Skin epidermis (tissue), 12 donors: Measurements from ENCODE around the gene RFX5.
A peak's percentile ranks its signal among the peaks of the same experiment; 100 is the strongest.
"Not testable (repeated sequence)": the region's sequence is repeated elsewhere in the genome, so short reads cannot be mapped to it uniquely, and the experiment has no call there.

Experiments
- H3K27ac ChIP-seq, 21 experiments: fragments of 200-600 bp; sonication (generic) in 11 of 21; one replicate each; pipeline ENCODE4 v1.5.0; 2020; ENCODE audit warnings: mild to moderate bottlenecking in 3 of 21, inconsistent platforms in 2 of 21, moderate library complexity in 2 of 21
- H3K4me3 ChIP-seq, 7 experiments: fragments of 200-600 bp; sonication (generic) in 2 of 7; one replicate each; pipeline ENCODE4 v1.5.0; 2020; ENCODE audit warnings: inconsistent platforms in 2 of 7, mild to moderate bottlenecking in 2 of 7, moderate library complexity in 1 of 7

The RFX5 gene

DNA sequence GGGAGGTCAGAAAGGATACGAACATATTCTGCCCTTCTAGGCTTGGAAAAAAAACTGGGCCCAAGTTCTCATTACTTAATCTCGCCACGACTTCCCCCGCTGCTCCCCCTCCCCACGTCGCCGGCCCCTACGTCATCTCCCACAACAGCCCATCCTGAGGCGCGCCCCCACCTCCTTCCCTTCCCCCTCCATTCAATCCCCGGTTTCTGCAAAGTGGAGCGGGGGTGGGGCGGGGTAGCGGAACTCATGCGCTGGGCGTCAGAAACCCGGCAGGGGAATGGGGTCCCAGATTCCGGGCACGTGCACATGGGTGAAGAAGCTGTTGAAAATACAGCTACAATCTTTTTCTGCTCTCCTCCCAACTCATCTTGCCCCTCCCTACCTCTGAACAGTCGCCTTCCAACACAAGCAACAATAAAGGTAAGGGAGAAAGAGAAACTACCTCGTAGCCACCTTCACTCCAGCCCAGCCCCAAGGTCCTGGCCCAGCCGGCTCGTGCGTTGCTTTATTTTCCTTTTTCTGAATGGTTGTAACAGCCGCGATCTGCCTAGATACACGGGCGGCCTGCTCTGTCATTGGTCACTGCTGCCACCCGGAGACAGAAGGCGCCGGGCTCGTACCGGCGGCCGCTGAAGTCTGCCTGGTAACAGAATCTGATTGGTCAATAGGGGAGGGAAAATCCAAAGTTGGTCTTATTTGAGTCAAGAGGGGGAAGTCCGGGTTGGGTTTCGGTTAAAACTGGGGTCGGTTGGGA lies at the start of gene RFX5:
RFX5 (minus strand) TSS at position 484 of the 754 bp plus-strand sequence. CDS start 932 bp downstream, outside the sequence.
- H3K4me3 ChIP-seq = peak within 1 kb of the TSS; percentile 48 to 67 (median 56)
- H3K27ac ChIP-seq = peak within 1 kb of the TSS; percentile 75 to 99 (median 88)

DNA sequence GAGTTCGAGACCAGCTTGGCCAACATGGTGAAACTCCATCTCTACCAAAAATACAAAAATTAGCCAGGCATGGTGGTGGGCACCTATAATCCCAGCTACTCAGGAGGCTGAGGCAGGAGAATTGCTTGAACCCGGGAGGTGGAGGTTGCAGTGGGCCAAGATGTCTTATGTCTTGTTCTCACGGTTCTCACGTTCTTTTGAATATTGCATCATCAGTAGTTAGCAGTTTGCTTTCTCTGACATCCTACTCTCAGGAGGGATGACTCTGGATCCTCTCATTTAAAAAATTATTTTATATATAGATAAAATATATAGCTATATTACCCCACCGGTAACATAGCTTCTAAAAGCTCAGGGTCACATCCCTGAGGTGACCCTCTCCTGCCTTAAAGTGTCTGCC lies 49.2 kb upstream of the RFX5 start:
- not testable (repeated sequence) for H3K4me3 ChIP-seq, H3K27ac ChIP-seq

- Histone ChIP-seq H3K27ac (no peak overlapping the region), H3K4me3 (no peak overlapping the region)
Observed at GRCh38 chr1:151393583-151393982, 46.5 kb upstream of the RFX5 start.

GRCh38 chr1:151391079-151391563 lies 44.1 kb upstream of the RFX5 start:
- no peak overlapping the region for H3K4me3 ChIP-seq
- no peak overlapping the region for H3K27ac ChIP-seq

DNA sequence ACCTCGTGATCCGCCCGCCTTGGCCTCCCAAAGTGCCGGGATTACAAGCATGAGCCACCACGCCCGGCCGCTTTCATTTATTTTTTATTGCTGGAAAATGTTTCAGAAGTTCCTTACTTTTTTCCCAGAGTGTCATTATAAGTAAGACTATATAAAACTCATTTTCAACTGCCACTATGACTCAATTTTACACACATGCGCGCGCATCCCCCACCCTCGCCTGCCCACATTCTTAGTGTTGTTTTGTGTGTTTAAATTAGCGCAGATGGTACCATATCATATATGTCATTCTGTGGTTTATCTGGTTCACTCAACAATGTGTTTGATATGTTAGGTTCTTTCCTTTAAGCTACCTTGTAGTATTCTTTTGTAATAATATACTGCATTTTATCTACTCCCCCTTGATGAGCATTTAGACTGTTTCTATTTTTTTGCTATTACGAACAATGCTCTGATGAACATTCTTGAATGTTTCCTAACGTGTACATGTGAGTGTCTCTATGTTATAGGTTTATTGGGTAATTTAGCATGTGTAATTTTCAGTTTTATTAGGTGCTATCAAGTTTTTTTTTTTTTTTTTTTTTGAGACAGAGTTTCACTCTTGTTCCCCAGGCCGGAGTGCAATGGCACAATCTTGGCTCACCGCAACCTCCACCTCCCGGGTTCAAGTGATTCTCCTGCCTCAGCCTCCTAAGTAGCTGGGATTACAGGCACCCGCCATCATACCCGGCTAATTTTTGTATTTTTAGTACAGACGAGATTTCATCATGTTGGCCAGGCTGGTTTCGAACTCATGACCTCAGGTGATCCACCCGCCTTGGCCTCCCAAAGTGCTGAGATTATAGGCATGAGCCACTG lies 43.4 kb upstream of the RFX5 start:
- H3K4me3 ChIP-seq, H3K27ac ChIP-seq: not testable (repeated sequence)

- Histone ChIP-seq H3K27ac (no peak overlapping the region), H3K4me3 (no peak overlapping the region)
Observed at GRCh38 chr1:151386002-151386401, 39.0 kb upstream of the RFX5 start.

DNA sequence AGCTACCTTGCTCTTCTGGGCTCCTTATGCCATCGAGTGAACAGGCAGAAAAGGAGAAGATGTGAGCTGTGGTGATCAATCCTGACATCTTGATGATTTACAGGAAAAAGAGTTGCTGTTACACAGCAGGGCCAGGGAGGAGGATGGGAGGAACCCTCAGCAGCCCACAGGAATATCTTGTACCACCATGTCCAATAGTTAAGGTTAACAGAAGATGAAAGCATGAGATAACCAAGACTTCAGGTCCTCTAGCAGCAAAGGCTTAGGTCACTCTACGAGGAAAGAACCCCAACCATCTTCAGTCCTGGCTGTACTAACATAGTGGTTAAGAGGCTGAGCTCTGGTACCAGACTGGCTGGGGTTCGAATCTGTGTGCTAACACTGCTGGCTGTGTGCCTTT lies 37.5 kb upstream of the RFX5 start:
- no peak overlapping the region for H3K27ac ChIP-seq
- H3K4me3 ChIP-seq = no peak overlapping the region

DNA sequence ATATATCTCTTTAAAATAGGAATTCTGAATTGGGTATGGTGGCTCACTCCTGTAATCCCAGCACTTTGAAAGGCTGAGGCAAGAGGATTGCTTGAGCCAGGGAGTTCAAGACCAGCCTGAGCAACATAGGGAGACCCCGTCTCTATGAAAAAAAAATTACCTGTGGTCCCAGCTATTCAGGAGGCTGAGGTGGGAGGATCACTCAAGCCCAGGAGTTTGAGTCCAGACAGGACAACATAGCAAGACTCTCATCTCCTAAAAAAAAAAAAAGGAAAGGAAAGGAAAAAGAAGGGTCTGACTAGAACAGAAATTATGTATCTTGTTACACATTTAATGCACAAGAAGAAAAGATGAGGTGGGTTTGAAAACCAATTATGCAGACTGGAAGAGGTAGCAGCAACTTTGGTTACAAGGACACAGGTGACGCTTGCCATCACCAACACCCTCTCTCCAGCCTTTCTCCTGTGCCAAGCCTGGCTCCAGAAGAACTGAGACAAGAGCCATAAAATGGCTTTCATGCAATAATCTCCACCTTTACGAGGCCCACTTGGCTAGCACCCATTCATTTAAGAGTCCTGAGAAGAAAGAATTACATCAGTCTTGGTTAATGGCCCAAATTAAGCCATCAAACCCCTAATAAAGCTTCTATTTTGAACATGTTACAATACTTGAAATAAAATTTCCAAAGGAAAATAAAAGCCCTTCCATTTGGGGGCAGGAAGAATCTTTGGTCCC lies 30.3 kb upstream of the RFX5 start:
- Histone ChIP-seq H3K27ac (no peak overlapping the region), H3K4me3 (no peak overlapping the region)

DNA sequence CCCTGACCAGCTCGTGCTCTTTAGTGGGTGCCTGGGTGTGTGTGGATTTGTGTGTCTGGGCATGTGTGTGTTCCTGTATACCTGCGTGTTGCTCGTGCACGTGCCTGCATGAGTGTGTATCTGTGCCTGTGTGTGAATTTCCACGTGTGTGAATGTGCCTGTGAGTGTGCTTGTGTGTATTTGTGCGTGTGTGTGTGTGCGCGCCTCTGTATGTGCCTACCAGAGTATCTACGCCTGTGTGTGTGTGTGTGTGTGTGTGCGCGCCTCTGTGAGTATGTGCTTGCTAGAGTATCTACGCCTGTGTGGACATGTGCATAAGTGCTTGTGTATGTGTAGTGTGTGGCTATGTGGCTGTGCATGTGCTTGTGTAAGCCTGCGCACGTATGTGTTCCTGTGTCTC lies 26.1 kb upstream of the RFX5 start:
- H3K27ac ChIP-seq = no peak overlapping the region

GRCh38 chr1:151372058-151372934 lies 25.2 kb upstream of the RFX5 start, which contains the start of gene SELENBP1:
Gene SELENBP1, minus strand, starts transcription at chr1:151372705. Its CDS starts 64 bp downstream, at chr1:151372641.
- H3K27ac ChIP-seq = peak within 1 kb of the TSS in 16 of 21 experiments; percentile 3 to 77 (median 54)
- H3K4me3 ChIP-seq = peak within 1 kb of the TSS in 6 of 7 experiments; percentile 5 to 48 (median 28)

More for the DNA sequence above, 26.1 kb upstream of the RFX5 start:
- no peak overlapping the region for H3K4me3 ChIP-seq

- peak overlapping the region in 4 of 7 experiments; percentile 5 to 48 (median 30) for H3K4me3 ChIP-seq
Observed at GRCh38 chr1:151371370-151372057, 24.5 kb upstream of the RFX5 start.

DNA sequence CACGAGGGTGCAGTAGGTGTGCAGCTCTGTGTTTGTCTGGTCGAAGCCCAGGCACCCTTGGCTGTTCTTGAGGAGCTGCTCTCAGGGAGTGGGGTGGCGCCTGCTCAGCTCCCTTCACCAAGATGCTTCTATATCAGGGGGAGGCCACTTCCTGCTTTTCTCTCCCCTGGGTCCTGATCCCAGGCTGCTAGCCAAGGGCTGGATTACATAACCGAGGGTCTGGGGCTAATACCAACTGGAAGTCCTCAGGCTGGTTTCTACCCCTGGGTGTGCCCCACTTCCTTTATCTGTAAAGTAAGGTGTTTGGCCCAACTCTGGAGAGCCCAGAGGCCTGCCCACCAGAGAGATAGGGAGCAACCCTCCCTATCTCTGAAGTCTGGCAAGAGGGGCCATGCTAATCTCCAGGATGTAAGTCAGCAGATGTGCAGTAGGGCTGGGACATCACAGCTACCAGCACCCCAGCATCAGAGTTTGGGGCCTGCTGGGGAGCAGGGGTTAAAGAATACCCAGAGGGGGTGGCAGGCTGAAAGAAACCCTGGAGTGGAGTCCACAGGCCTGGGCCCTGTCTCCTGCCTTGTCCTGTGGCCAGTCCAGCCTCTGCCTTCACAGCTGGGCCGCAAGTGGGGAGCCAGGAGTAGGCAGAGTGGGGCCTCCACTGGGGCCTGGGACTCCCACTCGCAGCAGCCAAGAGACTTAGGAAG lies 23.3 kb upstream of the RFX5 start:
- Histone ChIP-seq H3K27ac (peak overlapping the region in 12 of 21 experiments; percentile 0 to 75 (median 44)), H3K4me3 (no peak overlapping the region)

More at GRCh38 chr1:151371370-151372057, 24.5 kb upstream of the RFX5 start:
- H3K27ac ChIP-seq = peak overlapping the region in 12 of 21 experiments; percentile 12 to 77 (median 58)

- H3K27ac ChIP-seq = peak overlapping the region in 3 of 21 experiments; percentile 18 to 68 (median 57)
- no peak overlapping the region for H3K4me3 ChIP-seq
Observed at GRCh38 chr1:151369621-151370048, 22.6 kb upstream of the RFX5 start.

GRCh38 chr1:151369302-151369610 lies 22.2 kb upstream of the RFX5 start:
- H3K4me3 ChIP-seq = no peak overlapping the region
- no peak overlapping the region for H3K27ac ChIP-seq

DNA sequence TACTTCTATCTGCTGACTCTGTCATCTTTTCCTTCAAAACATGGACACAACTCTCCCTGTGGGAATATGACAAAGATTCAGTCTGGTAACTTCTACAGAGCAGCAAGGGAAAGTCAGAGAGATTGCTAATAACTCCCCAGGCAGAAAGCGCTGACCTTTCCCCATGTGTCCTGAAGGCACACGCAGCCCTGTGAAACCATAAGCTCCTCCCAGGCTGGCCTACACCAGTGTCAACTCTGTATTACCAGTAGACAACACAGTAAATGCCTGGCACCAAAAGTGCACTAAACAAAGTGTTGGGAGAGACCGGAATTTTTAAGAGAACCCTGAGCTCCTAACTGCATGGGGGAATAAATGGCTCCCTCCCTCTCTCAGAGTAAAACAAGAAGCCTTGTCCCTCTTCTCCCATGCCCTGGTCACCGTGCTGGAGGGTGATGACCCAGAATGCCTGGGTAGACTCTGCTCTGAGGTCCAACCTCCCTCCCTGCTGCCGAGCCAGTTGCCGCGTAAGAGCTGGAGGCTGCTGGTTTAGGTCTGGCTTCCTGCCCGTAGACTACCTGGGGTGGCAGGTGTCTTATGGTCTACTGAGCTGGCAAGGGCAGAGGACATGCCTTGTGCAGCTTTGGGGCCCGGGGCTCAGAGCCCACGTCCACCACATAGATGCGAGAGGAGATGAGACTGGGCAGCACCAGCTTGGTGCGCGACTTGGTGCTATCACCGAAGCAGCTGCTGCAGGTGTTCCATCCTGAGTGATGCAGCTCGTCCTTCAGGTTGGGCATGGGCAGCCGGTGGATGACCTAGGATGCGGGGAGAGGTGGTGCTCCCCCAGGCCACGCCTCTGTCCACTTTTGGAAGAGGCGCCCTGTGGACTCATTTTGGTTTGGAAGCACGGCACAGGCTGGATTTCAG lies 21.6 kb upstream of the RFX5 start:
- H3K27ac ChIP-seq = peak overlapping the region in 1 of 21 experiments; percentile 19
- H3K4me3 ChIP-seq = no peak overlapping the region

GRCh38 chr1:151367658-151368392 lies 20.8 kb upstream of the RFX5 start:
- no peak overlapping the region for H3K4me3 ChIP-seq
- peak overlapping the region in 1 of 21 experiments; percentile 23 for H3K27ac ChIP-seq
